Neural cell (in vitro differentiated cells): ENCODE results near the gene INPP5D. TPM values are rescaled to one million over a fixed set of nuclear protein-coding genes. Genes with fewer than 3 reads are reported as not detected.

ENCODE experiments used
- H2AFZ ChIP-seq: fragments of 200-600, 300-800 bp; sonication (generic), shearing (Covaris generic); 2 replicates; pipeline ENCODE4 v1.6.0; 2014; ENCODE audit warnings: low read depth, mild to moderate bottlenecking, antibody characterized with exemption, low read length, moderate library complexity
- H3F3A ChIP-seq: fragments of 200-600 bp; shearing (Covaris generic); 2 replicates; pipeline ENCODE4 v1.6.1; 2016; ENCODE audit warnings: mild to moderate bottlenecking, moderate library complexity, mixed read lengths, antibody characterized with exemption, low read length; ENCODE audit not compliant: insufficient read depth, poor library complexity, severe bottlenecking
- H3K27ac ChIP-seq: fragments of 200-600, 300-800 bp; sonication (generic), shearing (Covaris generic); 2 replicates; pipeline ENCODE4 v1.5.1; 2014; ENCODE audit warnings: mild to moderate bottlenecking, low read length, moderate library complexity
- H3K27me3 ChIP-seq: fragments of 300-800, 200-600 bp; sonication (generic), shearing (Covaris generic); 2 replicates; pipeline ENCODE4 v1.6.0; 2014; ENCODE audit warnings: mild to moderate bottlenecking, low read depth, low read length, moderate library complexity; ENCODE audit not compliant: insufficient read depth
- H3K36me3 ChIP-seq: fragments of 300-800, 200-600 bp; sonication (generic), shearing (Covaris generic); 2 replicates; pipeline ENCODE4 v1.5.1; 2014; ENCODE audit warnings: mild to moderate bottlenecking, antibody characterized with exemption, low read length, moderate library complexity; ENCODE audit not compliant: insufficient read depth
- H3K4me2 ChIP-seq: fragments of 300-800, 200-600 bp; sonication (generic), shearing (Covaris generic); 2 replicates; pipeline ENCODE4 v1.6.0; 2014; ENCODE audit warnings: mild to moderate bottlenecking, low read length
- H3K4me3 ChIP-seq: fragments of 300-800, 200-600 bp; sonication (generic), shearing (Covaris generic); 2 replicates; pipeline ENCODE4 v1.5.1; 2014; ENCODE audit warnings: mild to moderate bottlenecking, low read length, moderate library complexity
- H3K79me2 ChIP-seq: fragments of 200-600 bp; shearing (Covaris generic); replicated peaks from 2 replicates; pipeline ENCODE4 v1.6.0; 2014; ENCODE audit warnings: mild to moderate bottlenecking, low read length, moderate library complexity; ENCODE audit not compliant: insufficient read depth
- H3K9ac ChIP-seq: fragments of 300-800, 200-600 bp; sonication (generic), shearing (Covaris generic); 2 replicates; pipeline ENCODE4 v1.6.1; 2016; ENCODE audit warnings: mild to moderate bottlenecking, low read length, mixed read lengths
- H3K9me2 ChIP-seq: fragments of 200-600 bp; shearing (Covaris generic); 2 replicates; pipeline ENCODE4 v1.6.1; 2016; ENCODE audit warnings: mild to moderate bottlenecking, low read length, mixed read lengths; ENCODE audit not compliant: insufficient read depth
- H3K9me3 ChIP-seq: fragments of 200-600, 300-800 bp; sonication (generic), shearing (Covaris generic); 2 replicates; pipeline ENCODE4 v1.6.1; 2016; ENCODE audit warnings: mild to moderate bottlenecking, mixed run types, low read length, moderate library complexity, mixed read lengths
- H4K20me1 ChIP-seq: fragments of 200-600 bp; shearing (Covaris generic); 2 replicates; pipeline ENCODE4 v1.6.1; 2016; ENCODE audit warnings: mild to moderate bottlenecking, mixed run types; ENCODE audit not compliant: insufficient read depth
- EP300 ChIP-seq: fragments of 450-650 bp; conservative IDR thresholded peaks from 2 replicates; pipeline ENCODE4 v1.6.1; 2014; ENCODE audit warnings: antibody characterized with exemption, mild to moderate bottlenecking, moderate library complexity; ENCODE audit not compliant: poor library complexity, severe bottlenecking
- EZH2 ChIP-seq: fragments of 200-600, 300-800 bp; shearing (Covaris generic), sonication (generic); IDR thresholded peaks from 2 replicates; pipeline ENCODE4 v1.6.1; 2014; ENCODE audit warnings: antibody characterized with exemption, low read length, borderline replicate concordance, mild to moderate bottlenecking; ENCODE audit not compliant: insufficient read depth, poor library complexity, severe bottlenecking
- MXI1 ChIP-seq: fragments of 450-650 bp; conservative IDR thresholded peaks from 2 replicates; pipeline ENCODE4 v1.6.1; 2014; ENCODE audit warnings: antibody characterized with exemption, mild to moderate bottlenecking; ENCODE audit not compliant: poor library complexity, severe bottlenecking
- POLR2AphosphoS5 ChIP-seq: IDR thresholded peaks from 2 replicates; pipeline ENCODE4 v1.6.1; 2012
- RAD21 ChIP-seq: fragments of 450-650 bp; conservative IDR thresholded peaks from 2 replicates; pipeline ENCODE4 v1.6.1; 2014; ENCODE audit warnings: antibody characterized with exemption, mild to moderate bottlenecking, moderate library complexity
- SMC3 ChIP-seq: fragments of 450-650 bp; conservative IDR thresholded peaks from 2 replicates; pipeline ENCODE4 v1.6.1; 2014; ENCODE audit warnings: antibody characterized with exemption, mild to moderate bottlenecking, moderate library complexity; ENCODE audit not compliant: poor library complexity
- TAF1 ChIP-seq: IDR thresholded peaks from 2 replicates; pipeline ENCODE4 v1.6.1; 2012; ENCODE audit warnings: low read depth
- polyA plus RNA-seq: library from polyadenylated mRNA; depleted of rRNA; stranded (reverse); fragments of >200 nt; gene quantifications from 2 replicates; pipeline ENCODE4 v1.2.3, GENCODE V29; 2014
- TF ChIP-seq, protein P1 (sequence below): IDR thresholded peaks from 2 replicates; pipeline ENCODE4 v1.6.1; 2012; ENCODE audit warnings: borderline replicate concordance
- TF ChIP-seq, protein P2 (sequence below): fragments of 450-650 bp; IDR thresholded peaks from 2 replicates; pipeline ENCODE4 v1.5.1; 2014; ENCODE audit warnings: antibody characterized with exemption, mild to moderate bottlenecking, moderate library complexity; ENCODE audit not compliant: poor library complexity, severe bottlenecking

Gene INPP5D
- polyA plus RNA-seq, 1 donor from 2014 or later = not detected

GRCh38 chr2:233130024-233130423 is 69.9 kb downstream of the INPP5D start:
- Histone ChIP-seq H3K27me3 (no peaks in the 10 kb centered on the region), H3K9ac (no peak overlapping the region), H3K9me2 (no peaks in the 10 kb centered on the region), H3K27ac (no peak overlapping the region), H3F3A (no peaks in the 10 kb centered on the region), H3K9me3 (no peaks in the 10 kb centered on the region), H3K36me3 (no peaks in the 10 kb centered on the region), H3K4me2 (no peak overlapping the region), H4K20me1 (no peaks in the 10 kb centered on the region), H2AFZ (no peak overlapping the region), H3K79me2 (no peaks in the 10 kb centered on the region), H3K4me3 (no peak overlapping the region)
- TF ChIP-seq RAD21 (no peak), POLR2AphosphoS5 (no peak), SMC3 (no peak), TAF1 (no peak), EP300 (no peak), MXI1 (no peak), EZH2 (no peak)
- TF ChIP-seq, protein P1, sequence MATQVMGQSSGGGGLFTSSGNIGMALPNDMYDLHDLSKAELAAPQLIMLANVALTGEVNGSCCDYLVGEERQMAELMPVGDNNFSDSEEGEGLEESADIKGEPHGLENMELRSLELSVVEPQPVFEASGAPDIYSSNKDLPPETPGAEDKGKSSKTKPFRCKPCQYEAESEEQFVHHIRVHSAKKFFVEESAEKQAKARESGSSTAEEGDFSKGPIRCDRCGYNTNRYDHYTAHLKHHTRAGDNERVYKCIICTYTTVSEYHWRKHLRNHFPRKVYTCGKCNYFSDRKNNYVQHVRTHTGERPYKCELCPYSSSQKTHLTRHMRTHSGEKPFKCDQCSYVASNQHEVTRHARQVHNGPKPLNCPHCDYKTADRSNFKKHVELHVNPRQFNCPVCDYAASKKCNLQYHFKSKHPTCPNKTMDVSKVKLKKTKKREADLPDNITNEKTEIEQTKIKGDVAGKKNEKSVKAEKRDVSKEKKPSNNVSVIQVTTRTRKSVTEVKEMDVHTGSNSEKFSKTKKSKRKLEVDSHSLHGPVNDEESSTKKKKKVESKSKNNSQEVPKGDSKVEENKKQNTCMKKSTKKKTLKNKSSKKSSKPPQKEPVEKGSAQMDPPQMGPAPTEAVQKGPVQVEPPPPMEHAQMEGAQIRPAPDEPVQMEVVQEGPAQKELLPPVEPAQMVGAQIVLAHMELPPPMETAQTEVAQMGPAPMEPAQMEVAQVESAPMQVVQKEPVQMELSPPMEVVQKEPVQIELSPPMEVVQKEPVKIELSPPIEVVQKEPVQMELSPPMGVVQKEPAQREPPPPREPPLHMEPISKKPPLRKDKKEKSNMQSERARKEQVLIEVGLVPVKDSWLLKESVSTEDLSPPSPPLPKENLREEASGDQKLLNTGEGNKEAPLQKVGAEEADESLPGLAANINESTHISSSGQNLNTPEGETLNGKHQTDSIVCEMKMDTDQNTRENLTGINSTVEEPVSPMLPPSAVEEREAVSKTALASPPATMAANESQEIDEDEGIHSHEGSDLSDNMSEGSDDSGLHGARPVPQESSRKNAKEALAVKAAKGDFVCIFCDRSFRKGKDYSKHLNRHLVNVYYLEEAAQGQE = no peak
- TF ChIP-seq, protein P2, sequence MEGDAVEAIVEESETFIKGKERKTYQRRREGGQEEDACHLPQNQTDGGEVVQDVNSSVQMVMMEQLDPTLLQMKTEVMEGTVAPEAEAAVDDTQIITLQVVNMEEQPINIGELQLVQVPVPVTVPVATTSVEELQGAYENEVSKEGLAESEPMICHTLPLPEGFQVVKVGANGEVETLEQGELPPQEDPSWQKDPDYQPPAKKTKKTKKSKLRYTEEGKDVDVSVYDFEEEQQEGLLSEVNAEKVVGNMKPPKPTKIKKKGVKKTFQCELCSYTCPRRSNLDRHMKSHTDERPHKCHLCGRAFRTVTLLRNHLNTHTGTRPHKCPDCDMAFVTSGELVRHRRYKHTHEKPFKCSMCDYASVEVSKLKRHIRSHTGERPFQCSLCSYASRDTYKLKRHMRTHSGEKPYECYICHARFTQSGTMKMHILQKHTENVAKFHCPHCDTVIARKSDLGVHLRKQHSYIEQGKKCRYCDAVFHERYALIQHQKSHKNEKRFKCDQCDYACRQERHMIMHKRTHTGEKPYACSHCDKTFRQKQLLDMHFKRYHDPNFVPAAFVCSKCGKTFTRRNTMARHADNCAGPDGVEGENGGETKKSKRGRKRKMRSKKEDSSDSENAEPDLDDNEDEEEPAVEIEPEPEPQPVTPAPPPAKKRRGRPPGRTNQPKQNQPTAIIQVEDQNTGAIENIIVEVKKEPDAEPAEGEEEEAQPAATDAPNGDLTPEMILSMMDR = no peak

DNA sequence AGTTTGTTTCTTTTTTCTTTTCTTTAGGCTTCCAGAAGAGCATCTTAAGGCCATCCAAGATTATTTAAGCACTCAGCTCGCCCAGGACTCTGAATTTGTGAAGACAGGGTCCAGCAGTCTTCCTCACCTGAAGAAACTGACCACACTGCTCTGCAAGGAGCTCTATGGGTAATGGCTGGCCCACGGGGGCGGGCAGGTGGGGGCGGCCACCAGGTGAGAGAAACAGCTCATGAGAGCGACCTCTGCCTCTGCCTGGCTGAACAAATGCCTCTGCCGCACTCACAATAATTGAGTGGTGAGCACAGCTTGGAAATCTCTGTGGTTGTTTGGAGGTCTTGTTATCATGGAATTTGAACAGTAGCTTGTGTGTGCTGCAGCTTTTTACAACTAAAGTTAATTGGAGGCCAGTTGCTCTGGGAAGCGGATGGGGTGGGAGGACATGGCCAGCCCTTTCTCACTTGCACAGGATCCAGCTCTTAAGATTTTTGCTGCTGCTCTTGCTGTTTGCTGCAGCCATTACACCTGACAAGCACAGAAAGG is 70.4 kb downstream of the INPP5D start:
- Histone ChIP-seq H2AFZ (no peak overlapping the region), H3K4me2 (no peak overlapping the region), H4K20me1 (no peaks in the 10 kb centered on the region), H3K27ac (no peak overlapping the region), H3K9me2 (no peaks in the 10 kb centered on the region), H3K4me3 (no peak overlapping the region), H3K36me3 (no peaks in the 10 kb centered on the region), H3K9ac (no peak overlapping the region), H3K27me3 (no peaks in the 10 kb centered on the region), H3K79me2 (no peaks in the 10 kb centered on the region), H3K9me3 (no peaks in the 10 kb centered on the region), H3F3A (no peaks in the 10 kb centered on the region)
- TF ChIP-seq POLR2AphosphoS5 (no peak), EP300 (no peak), EZH2 (no peak), SMC3 (no peak), TAF1 (no peak), MXI1 (no peak)
- TF ChIP-seq, protein P2 = no peak
